A549 (cell line): ENCODE results near the gene FAM120C. TPM values are rescaled to one million over a fixed set of nuclear protein-coding genes. Genes with fewer than 3 reads are reported as not detected.

Source experiments
- ATAC-seq, 2 experiments: fragments of 200-7000 bp in 1 of 2; fragments of >200 bp in 1 of 2; cut with Nextera tagmentation in 1 of 2; cut with Tn5 transposase in 1 of 2; 3 replicates each; pipeline versions ENCODE4 v1.8.0 to v1.9.1; 2018 to 2020; ENCODE audit warnings: mild to moderate bottlenecking in 1 of 2, moderate library complexity in 1 of 2
- CTCF ChIA-PET: fragments of 300-600 bp; sonication (Branson Sonifier 250); formaldehyde crosslinking; extraction: SDS; loops from one replicate; lab custom pipeline; 2021; ENCODE audit warnings: antibody characterized with exemption, inconsistent platforms; lab: Yijun Ruan, JAX
- POLR2A ChIA-PET: fragments of 350-600 bp; formaldehyde crosslinking; extraction: SDS; loops from one replicate; lab custom pipeline; 2021; ENCODE audit warnings: antibody characterized with exemption, inconsistent platforms; lab: Yijun Ruan, JAX
- DNase-seq, 2 experiments: peaks; one replicate each; pipeline versions ENCODE4 v3.0.0 to v3.0.0-alpha.2; 2011 to 2016; ENCODE audit warnings: low read depth in 1 of 2, low spot score in 1 of 2
- FAIRE-seq: peaks from 2 replicates; lab custom pipeline; 2011; peaks lifted over from hg19 to GRCh38; lab: Jason Lieb, UNC
- H3K27ac ChIP-seq, 2 experiments: fragments of >200 bp; sonication (Bioruptor Twin); formaldehyde crosslinking; 3 replicates each; pipeline ENCODE4 v1.5.1; 2016 to 2017
- H3K4me1 ChIP-seq: fragments of >200 bp; sonication (Bioruptor Twin); formaldehyde crosslinking; 3 replicates; pipeline ENCODE4 v1.6.1; 2016
- H3K4me2 ChIP-seq: fragments of >200 bp; sonication (Bioruptor Twin); formaldehyde crosslinking; 3 replicates; pipeline ENCODE4 v1.6.1; 2016
- H3K4me3 ChIP-seq: fragments of >200 bp; sonication (Bioruptor Twin); formaldehyde crosslinking; 3 replicates; pipeline ENCODE4 v1.5.1; 2016
- H3K9me3 ChIP-seq: fragments of >200 bp; sonication (Bioruptor Twin); formaldehyde crosslinking; 3 replicates; pipeline ENCODE4 v1.6.1; 2016
- CEBPB ChIP-seq, 2 experiments: fragments of >200 bp in 1 of 2; sonication (Bioruptor Twin) in 1 of 2; formaldehyde crosslinking in 1 of 2; IDR thresholded peaks; 2 replicates each; pipeline ENCODE4 v1.6.1; 2012 to 2016
- CHD2 ChIP-seq: fragments of 150-350 bp; IDR thresholded peaks from 2 replicates; pipeline ENCODE4 v1.6.1; 2014; ENCODE audit warnings: low read length; ENCODE audit not compliant: partially characterized antibody
- ESRRA ChIP-seq: fragments of 150-350 bp; IDR thresholded peaks from 2 replicates; pipeline ENCODE4 v1.6.1; 2014; ENCODE audit warnings: mild to moderate bottlenecking, low read length, borderline replicate concordance
- FOSB ChIP-seq: fragments of 250-450 bp; sonication (Bioruptor Pico); IDR thresholded peaks from 2 replicates; pipeline ENCODE4 v1.5.0; 2020; ENCODE audit warnings: mild to moderate bottlenecking, moderate library complexity
- FOSL2 ChIP-seq, 2 experiments: fragments of 450-650 bp in 1 of 2; fragments of >200 bp in 1 of 2; sonication (Bioruptor Twin) in 1 of 2; formaldehyde crosslinking; IDR thresholded peaks; 2 replicates each; pipeline versions ENCODE4 v1.5.0 to v1.6.1; 2016 to 2020; ENCODE audit warnings: mild to moderate bottlenecking in 1 of 2, moderate library complexity in 1 of 2
- HDAC2 ChIP-seq: fragments of 200-600 bp; sonication (generic); IDR thresholded peaks from 2 replicates; pipeline ENCODE4 v1.6.1; 2016
- JUN ChIP-seq, 2 experiments: fragments of >200 bp; sonication (Bioruptor Twin); formaldehyde crosslinking; IDR thresholded peaks; 2 replicates in 1 of 2; 3 replicates in 1 of 2; pipeline ENCODE4 v1.6.1; 2016 to 2017
- JUNB ChIP-seq: fragments of >200 bp; sonication (Bioruptor Twin); formaldehyde crosslinking; IDR thresholded peaks from 2 replicates; pipeline ENCODE4 v1.6.1; 2016
- MAFK ChIP-seq: fragments of 450-650 bp; IDR thresholded peaks from 2 replicates; pipeline ENCODE4 v1.6.1; 2014; ENCODE audit not compliant: partially characterized antibody
- MAZ ChIP-seq: fragments of 150-350 bp; IDR thresholded peaks from 2 replicates; pipeline ENCODE4 v1.6.1; 2014; ENCODE audit warnings: antibody characterized with exemption, low read depth, low read length, borderline replicate concordance
- MYC ChIP-seq: IDR thresholded peaks from 2 replicates; pipeline ENCODE4 v1.6.1; 2012; ENCODE audit warnings: mild to moderate bottlenecking, inconsistent platforms, low read length, improper control_type of control experiment, borderline replicate concordance
- NFE2L2 ChIP-seq: fragments of 150-350 bp; conservative IDR thresholded peaks from 2 replicates; pipeline ENCODE4 v1.6.1; 2014; ENCODE audit warnings: low read length
- RARB ChIP-seq: fragments of 250-450 bp; sonication (Bioruptor Pico); IDR thresholded peaks from 2 replicates; pipeline ENCODE4 v1.8.0; 2021; ENCODE audit warnings: mild to moderate bottlenecking, moderate library complexity
- SMC3 ChIP-seq: fragments of >200 bp; sonication (Bioruptor Twin); formaldehyde crosslinking; IDR thresholded peaks from 3 replicates; pipeline ENCODE4 v1.6.1; 2018; ENCODE audit warnings: inconsistent platforms
- TP53 ChIP-seq: fragments of 250-450 bp; sonication (Bioruptor Pico); IDR thresholded peaks from 2 replicates; pipeline ENCODE4 v1.5.0; 2021; ENCODE audit warnings: mild to moderate bottlenecking, moderate library complexity
- ZC3H11A ChIP-seq: fragments of 450-650 bp; IDR thresholded peaks from 2 replicates; pipeline ENCODE4 v1.6.1; 2014; ENCODE audit warnings: antibody characterized with exemption, mild to moderate bottlenecking
- WGBS: methylation state at CpG from one replicate; pipeline ENCODE4 v1.1.6; 2017; ENCODE audit errors: missing lambda C conversion rate; 5-methylcytosine and 5-hydroxymethylcytosine counted together
- polyA plus RNA-seq, 4 experiments: library from polyadenylated mRNA; depleted of rRNA in 3 of 4; stranded (reverse); fragments of >200 nt; fragmentation: RNase III in 1 of 4; extraction: RNeasy Plus Mini Kit Qiagen cat#74134 plus additional on column Dnase treatment in 1 of 4; gene quantifications; 2 replicates in 3 of 4; 3 replicates in 1 of 4; pipeline ENCODE4 v1.2.3, GENCODE V29; 2011 to 2017
- TF ChIP-seq, protein P1 (sequence below): fragments of >200 bp; sonication (Bioruptor Twin); formaldehyde crosslinking; IDR thresholded peaks from 2 replicates; pipeline ENCODE4 v1.6.1; 2016
- TF ChIP-seq, protein P2 (sequence below): IDR thresholded peaks from 2 replicates; pipeline ENCODE4 v1.6.1; 2012
- TF ChIP-seq, protein P3 (sequence below): fragments of >200 bp; sonication (Bioruptor Twin); formaldehyde crosslinking; IDR thresholded peaks from 3 replicates; pipeline ENCODE4 v1.5.1; 2016
- TF ChIP-seq, protein P4 (sequence below): fragments of 200-600 bp; sonication (generic); IDR thresholded peaks from 2 replicates; pipeline ENCODE4 v1.6.1; 2016; ENCODE audit warnings: antibody characterized with exemption, mild to moderate bottlenecking, moderate library complexity

Gene FAM120C
- polyA plus RNA-seq, 2 of the 4 experiments (the other 2 are of a cell fraction), result 6.0 to 7.7 TPM

DNA sequence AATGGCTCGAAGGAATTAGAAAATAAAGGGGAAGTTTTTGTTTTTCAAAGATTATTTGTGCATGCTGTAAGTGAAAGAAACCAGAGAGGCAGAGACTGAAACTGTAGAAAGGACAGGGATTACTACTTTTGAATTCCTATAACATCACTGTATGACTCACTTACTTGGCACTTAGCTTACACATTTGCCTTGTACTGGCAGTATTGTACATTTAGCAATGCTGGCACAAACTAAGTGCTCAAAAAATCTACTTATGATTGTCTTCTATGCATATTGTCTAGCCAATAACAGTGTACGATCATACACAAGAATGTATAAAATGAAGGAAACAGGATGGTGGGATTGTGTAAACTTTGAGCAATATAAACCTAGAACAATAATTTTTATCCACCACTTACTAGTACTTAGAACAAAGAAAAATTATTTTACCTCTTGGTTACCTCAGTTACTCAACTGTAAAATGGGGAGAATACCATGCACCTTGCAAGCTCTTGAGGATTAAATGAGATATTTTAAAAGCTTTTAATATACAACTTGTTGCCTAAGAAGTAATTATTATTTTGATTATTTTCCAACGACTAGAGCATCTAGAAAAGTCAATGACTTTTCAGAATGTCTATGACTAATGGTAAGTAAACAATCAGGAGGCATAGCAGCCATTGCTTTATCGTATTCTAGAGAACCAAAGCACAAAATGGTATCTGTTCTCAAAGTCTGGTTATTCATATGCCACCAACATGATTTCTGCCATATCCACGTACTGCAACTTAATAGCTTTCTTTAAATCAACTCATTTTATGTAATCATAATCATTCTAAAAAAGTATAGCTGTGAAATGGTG, 4.7 kb downstream of the FAM120C start:
- POLR2A ChIA-PET, result no interaction called here
- DNase-seq (peak; percentile 24 to 36), FAIRE-seq (peak; percentile 87)
- H3K9me3 ChIP-seq, result no peaks in the 10 kb centered on the region
- TF ChIP-seq MAZ (no peak), JUNB (0 out of 2 replicates have a peak, but pooled peaks have one; percentile 23), FOSL2 (IDR thresholded peaks at IDR 0.05) (no peak), FOSL2 (CRISPR knock-in tag; IDR thresholded peaks at IDR 0.05) (peak; percentile 65), MAFK (peak; percentile 24)
- TF ChIP-seq, all 56 proteins: peak for 3
- 15% methylated on average over 5 of the region's 5 CpGs for WGBS
- Histone ChIP-seq H3K4me3 (peak overlapping the region; percentile 21; the same call in 1 of the 3 replicates), H3K4me2 (peak overlapping the region; percentile 94), H3K27ac (peak overlapping the region; percentile 50 to 51; a peak in 4 of 6 replicates), H3K4me1 (peaks cover 48% of the 10 kb centered on the region)
- CTCF ChIA-PET, result interaction anchor here (1.5 kb wide), 1 partner anchor 865 kb away, joined by 3 read pairs; no protein-coding TSS in a partner anchor
- ATAC-seq, result peak; percentile 28; a peak in 3 of 6 replicates

DNA sequence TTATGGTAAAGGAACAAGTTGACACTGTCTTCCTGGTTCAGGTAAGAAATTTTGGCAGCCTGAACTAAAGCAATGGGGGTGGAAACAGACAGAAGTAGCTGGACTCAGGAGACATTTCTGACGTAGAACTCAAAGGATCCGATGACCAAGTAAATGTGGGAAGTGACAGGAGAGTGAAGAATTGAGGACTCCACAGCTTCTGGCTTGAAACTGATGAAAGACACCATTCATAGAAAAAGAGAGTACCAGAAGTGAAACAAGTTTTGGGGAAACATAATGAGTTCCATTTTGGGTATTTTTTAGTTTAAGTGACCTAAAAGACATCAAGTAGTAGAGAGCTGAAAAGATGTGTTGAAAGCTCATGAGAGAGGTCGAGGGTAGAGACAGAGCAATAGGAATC, 5.7 kb downstream of the FAM120C start:
- ATAC-seq, result no peak
- H3K4me3 ChIP-seq, result no peak overlapping the region

DNA sequence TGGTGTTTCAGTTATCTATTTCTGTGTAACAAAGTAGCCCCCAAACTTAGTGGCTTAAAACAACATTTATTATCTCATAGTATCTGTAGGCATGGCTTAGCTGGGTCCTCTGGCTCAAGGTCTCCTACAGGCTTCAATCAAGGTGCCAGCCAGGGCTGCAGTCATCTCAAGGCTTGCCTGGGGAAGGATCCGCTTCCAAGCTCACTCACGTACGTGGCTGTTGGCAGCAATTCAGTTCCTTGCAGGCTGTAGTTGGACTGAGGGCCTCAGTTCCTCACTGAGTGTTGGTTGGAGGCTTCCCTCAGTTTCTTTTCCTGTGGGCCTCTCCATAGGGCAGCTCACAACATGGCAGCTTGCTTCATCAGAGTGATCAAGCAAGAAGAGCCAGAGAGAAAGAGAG, 9.3 kb downstream of the FAM120C start:
- no peak overlapping the region for H3K4me3 ChIP-seq
- TF ChIP-seq SMC3, result no peak
- no peak for TF ChIP-seq ESRRA
- no peak for TF ChIP-seq HDAC2
- TF ChIP-seq CEBPB (IDR thresholded peaks at IDR 0.05), result no peak
- TF ChIP-seq, protein P1, sequence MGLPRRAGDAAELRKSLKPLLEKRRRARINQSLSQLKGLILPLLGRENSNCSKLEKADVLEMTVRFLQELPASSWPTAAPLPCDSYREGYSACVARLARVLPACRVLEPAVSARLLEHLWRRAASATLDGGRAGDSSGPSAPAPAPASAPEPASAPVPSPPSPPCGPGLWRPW, result no peak
- no peak for TF ChIP-seq FOSB (CRISPR knock-in tag)
- TF ChIP-seq NFE2L2, result no peak
- TF ChIP-seq TP53, result no peak
- TF ChIP-seq, protein P2, sequence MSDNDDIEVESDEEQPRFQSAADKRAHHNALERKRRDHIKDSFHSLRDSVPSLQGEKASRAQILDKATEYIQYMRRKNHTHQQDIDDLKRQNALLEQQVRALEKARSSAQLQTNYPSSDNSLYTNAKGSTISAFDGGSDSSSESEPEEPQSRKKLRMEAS, result no peak
- TF ChIP-seq, protein P3, sequence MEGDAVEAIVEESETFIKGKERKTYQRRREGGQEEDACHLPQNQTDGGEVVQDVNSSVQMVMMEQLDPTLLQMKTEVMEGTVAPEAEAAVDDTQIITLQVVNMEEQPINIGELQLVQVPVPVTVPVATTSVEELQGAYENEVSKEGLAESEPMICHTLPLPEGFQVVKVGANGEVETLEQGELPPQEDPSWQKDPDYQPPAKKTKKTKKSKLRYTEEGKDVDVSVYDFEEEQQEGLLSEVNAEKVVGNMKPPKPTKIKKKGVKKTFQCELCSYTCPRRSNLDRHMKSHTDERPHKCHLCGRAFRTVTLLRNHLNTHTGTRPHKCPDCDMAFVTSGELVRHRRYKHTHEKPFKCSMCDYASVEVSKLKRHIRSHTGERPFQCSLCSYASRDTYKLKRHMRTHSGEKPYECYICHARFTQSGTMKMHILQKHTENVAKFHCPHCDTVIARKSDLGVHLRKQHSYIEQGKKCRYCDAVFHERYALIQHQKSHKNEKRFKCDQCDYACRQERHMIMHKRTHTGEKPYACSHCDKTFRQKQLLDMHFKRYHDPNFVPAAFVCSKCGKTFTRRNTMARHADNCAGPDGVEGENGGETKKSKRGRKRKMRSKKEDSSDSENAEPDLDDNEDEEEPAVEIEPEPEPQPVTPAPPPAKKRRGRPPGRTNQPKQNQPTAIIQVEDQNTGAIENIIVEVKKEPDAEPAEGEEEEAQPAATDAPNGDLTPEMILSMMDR, result no peak
- no peak for TF ChIP-seq MYC
- no peak for TF ChIP-seq ZC3H11A
- no peak for TF ChIP-seq JUN (IDR thresholded peaks at IDR 0.05)
- no peak for TF ChIP-seq RARB
- no peak for TF ChIP-seq CHD2
- 95% methylated on average over 3 of the region's 3 CpGs for WGBS
- DNase-seq (no peak), FAIRE-seq (no peak), ATAC-seq (no peak)
- no peak overlapping the region for H3K27ac ChIP-seq
- H3K4me2 ChIP-seq, result no peak overlapping the region
- ChIA-PET CTCF (interaction anchor here (0.6 kb wide), 1 partner anchor 88 kb away, joined by 3 read pairs; no protein-coding TSS in a partner anchor), POLR2A (no interaction called here)
- no peaks in the 10 kb centered on the region for H3K9me3 ChIP-seq
- peaks cover 18% of the 10 kb centered on the region for H3K4me1 ChIP-seq

More for the DNA sequence above, 5.7 kb downstream of the FAM120C start:
- CTCF ChIA-PET, result no interaction called here
- Histone ChIP-seq H3K4me1 (peaks cover 48% of the 10 kb centered on the region), H3K4me2 (peak overlapping the region; percentile 94; the same call in 2 of the 3 replicates), H3K9me3 (no peaks in the 10 kb centered on the region), H3K27ac (peak overlapping the region; percentile 50 to 51; a peak in 5 of 6 replicates)
- POLR2A ChIA-PET, result no interaction called here
- DNase-seq, result no peak
- TF ChIP-seq, protein P4, sequence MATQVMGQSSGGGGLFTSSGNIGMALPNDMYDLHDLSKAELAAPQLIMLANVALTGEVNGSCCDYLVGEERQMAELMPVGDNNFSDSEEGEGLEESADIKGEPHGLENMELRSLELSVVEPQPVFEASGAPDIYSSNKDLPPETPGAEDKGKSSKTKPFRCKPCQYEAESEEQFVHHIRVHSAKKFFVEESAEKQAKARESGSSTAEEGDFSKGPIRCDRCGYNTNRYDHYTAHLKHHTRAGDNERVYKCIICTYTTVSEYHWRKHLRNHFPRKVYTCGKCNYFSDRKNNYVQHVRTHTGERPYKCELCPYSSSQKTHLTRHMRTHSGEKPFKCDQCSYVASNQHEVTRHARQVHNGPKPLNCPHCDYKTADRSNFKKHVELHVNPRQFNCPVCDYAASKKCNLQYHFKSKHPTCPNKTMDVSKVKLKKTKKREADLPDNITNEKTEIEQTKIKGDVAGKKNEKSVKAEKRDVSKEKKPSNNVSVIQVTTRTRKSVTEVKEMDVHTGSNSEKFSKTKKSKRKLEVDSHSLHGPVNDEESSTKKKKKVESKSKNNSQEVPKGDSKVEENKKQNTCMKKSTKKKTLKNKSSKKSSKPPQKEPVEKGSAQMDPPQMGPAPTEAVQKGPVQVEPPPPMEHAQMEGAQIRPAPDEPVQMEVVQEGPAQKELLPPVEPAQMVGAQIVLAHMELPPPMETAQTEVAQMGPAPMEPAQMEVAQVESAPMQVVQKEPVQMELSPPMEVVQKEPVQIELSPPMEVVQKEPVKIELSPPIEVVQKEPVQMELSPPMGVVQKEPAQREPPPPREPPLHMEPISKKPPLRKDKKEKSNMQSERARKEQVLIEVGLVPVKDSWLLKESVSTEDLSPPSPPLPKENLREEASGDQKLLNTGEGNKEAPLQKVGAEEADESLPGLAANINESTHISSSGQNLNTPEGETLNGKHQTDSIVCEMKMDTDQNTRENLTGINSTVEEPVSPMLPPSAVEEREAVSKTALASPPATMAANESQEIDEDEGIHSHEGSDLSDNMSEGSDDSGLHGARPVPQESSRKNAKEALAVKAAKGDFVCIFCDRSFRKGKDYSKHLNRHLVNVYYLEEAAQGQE, result no peak
- 91% methylated on average over 3 of the region's 3 CpGs for WGBS
- FAIRE-seq, result no peak
